Fibroblast of peridontal ligament (primary cell): Measurements from ENCODE around the gene FAM13A.
"Not testable (repeated sequence)": the region's sequence is repeated elsewhere in the genome, so short reads cannot be mapped to it uniquely, and the experiment has no call there.

Experiments used
- DNase-seq: peaks from one replicate; pipeline ENCODE4 v3.0.0-alpha.2; 2010; ENCODE audit errors: extremely low read depth

Gene FAM13A

GRCh38 chr4:88999392-88999930 lies 57.5 kb downstream of the FAM13A start:
- DNase-seq, result no peak

DNA sequence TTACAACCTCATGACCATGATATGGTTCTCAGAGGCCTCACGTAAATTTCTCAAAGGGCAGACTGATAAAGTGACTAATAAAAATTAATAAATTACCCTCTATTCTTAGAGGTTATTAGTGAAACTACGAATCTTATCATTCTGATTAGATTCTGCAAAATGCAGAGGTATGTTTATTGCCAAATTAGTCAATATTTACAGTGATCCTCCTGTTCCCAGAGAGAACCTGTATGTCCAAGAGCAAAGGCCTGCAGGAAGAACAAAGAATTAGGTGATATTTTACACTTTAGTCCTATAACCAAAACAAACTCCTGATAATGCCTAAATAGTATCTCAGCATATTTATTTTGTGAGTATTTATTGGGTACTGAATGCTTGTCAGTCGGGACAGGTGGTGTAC lies 58.1 kb downstream of the FAM13A start:
- DNase-seq, result no peak

DNA sequence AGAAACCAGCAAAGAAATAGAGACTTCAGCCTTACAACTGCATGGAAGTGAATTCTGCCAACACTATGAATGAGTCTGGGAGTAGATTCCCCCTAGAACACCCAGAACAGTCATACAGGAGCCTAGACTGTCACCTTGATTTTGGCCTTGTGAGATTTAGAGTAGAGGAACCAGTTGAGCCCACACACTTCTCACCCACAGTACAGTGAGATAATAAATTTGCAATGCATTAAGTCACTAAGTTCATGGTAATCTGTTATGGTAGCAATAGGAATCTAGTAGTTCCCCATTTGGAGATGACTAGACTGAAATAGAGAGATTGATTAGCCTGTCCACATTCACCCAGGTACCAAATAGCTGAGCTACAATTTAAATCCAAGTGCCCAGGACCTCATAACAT lies 59.0 kb downstream of the FAM13A start:
- no peak for DNase-seq

DNA sequence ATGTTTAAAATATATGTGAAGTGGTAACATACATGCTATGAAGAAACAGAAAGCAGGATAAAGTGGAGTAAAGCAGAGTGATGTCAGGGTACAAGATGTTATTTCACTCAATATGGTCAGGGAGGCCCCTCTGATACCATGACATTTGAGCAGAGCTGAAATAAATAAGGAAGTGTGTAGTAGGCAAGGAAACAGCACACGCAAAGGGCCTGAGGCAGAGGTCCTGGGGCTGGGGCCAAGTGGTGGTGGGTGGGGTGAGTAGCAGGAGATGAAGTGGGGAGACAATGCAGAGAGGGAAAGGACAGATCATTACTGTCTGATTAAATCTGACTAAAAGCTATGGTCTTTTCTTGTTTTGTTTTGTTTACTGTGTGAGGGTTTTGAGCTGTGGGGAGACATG lies 61.1 kb downstream of the FAM13A start:
- no peak for DNase-seq

- DNase-seq, result not testable (repeated sequence)
Observed at GRCh38 chr4:88995257-88995656, 61.7 kb downstream of the FAM13A start.

- no peak for DNase-seq
Observed at GRCh38 chr4:88993246-88993645, 63.7 kb downstream of the FAM13A start.

GRCh38 chr4:88991746-88992145 lies 65.2 kb downstream of the FAM13A start:
- DNase-seq, result no peak

DNA sequence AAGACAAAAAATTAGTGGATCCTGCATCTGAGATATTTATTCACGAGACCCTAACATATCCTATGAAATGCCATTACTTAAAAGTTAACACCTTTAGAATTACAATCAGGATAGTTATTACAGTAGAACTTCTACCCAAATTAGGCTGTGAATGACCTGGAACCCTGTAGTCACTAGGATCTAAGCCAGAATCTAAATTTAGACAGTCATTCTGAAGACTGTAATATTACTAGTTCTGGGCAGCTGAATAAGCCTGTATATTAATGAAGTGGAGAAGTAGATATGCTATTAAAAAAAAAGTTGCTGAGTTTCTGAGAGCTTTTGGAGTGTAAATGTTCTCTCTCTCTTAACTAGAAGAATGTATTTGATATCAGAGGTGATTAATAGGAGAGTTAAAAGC lies 67.0 kb downstream of the FAM13A start:
- DNase-seq, result no peak

DNA sequence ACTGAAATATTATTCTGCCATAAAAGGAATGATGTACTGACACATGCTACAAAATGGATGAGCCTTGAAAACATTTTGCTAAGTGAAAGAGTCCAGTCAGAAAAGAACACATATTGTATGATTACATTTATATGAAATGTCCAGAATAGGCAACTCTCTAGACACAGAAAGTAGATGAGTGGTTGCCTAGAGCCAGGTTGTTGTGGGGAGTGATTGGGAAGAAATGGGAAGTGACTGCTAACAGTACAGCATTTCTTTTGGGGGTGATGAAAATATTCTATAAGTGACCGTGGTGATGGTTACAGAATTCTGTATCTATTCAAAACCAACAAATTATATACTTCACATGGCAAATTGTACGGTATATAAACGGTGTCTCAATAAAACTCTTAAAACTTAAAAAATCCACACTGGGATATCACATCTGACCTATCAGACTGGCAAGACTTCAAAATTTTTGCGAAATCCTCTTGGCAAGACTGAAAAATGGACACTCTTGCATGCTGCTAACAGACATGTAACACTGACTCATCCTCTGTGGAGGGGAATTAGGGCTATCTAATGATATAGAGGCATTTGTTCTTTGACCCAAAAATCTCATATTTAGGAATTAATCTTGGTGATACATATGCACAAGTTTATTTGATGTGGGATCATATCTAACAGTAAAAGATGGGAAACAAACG lies 71.8 kb downstream of the FAM13A start:
- DNase-seq, result peak; percentile 95

DNA sequence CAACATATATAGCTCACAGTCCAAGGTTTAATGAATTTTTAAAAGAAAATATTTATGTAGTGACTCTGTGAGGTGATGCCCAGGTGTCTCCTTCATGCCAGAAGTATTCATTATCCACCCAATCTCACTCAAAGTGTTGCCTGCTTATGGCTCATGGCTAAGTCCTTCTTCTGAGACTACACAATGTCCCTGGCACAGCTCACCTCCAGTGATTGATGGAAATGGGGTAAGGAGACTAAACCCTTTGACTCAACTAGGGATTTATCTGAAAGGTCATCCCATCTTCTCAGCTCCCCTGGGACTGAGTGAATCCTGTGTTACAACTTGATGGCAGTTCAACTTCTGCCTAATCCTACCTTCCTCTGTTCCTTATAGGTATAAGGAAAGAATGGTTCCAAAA lies 74.2 kb downstream of the FAM13A start:
- DNase-seq, result no peak

GRCh38 chr4:88981993-88982392 lies 75.0 kb downstream of the FAM13A start:
- peak; percentile 17 for DNase-seq

DNA sequence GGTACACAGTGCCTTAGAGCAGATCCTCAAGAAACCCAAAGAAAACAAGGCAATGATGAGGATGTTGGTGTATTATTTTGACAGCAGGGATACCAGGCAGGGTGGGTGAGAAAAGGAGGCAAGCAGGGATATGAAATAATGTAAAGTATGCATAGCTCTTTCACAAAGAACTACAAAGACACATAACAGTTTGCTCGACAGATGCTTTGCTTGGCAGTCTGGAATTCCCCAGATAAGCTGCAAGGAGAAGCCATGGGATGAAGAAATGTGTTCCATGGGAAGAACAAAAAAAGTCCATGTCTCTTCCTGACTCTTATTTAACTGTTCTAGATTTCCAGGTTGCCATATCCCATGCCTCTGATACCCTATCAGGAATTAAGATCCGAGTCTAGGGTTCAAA lies 75.4 kb downstream of the FAM13A start:
- no peak for DNase-seq

DNA sequence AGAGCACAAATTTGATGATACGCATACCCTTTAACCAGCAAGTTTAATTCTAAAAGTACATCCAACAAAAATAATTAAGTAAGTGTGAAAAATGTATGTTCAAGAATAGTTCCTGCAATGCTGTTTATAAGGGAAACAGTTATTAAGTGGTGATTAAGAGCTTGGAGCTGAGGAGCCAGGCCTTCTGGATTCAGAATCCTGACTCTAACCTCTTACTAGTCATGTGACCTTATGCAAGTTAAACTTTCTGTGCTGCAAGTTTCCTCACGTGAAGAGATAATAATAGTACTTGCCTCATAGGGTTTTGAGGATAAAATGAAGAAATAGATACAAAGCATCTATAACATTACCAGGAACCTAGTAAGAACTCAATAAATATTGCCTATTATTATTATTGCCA lies 77.7 kb downstream of the FAM13A start:
- DNase-seq, result no peak

GRCh38 chr4:88976775-88977035 lies 80.3 kb downstream of the FAM13A start:
- no peak for DNase-seq

DNA sequence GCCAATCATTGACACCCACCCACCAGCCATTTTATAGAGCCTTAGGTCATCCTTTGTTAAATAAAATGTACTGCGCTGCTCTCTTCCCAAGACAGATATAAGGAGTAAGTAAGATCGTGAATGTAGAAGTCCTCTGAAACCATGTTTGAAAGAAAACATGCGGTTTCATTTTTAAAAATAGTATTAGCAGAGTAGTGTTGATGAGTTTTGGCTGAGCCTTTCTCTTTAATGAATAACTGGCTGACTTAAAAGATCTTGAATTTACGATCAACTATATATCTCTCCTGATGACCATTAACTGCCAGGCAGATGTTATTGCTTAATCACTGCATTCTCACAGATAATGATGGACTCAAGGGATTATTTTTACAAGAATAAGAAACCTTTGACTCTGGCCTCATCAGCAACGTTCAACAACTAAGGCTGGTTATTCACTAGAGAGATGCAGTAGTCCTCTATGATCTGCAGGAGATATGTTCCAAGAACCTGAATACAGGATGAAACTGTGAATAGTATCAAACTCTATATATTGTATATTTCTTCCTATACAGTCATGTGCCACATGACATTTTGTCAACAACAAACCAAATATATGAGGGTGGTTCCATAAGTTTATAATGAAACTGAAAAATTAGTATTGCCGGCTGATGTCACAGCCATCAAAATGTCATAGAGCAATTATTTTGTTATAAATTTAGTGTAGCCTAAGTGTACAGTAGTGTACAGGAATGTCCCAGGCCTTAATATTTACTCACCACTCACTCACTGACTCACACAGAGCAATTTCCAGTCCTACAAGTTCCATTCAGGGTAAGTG lies 80.8 kb downstream of the FAM13A start:
- DNase-seq, result no peak

DNA sequence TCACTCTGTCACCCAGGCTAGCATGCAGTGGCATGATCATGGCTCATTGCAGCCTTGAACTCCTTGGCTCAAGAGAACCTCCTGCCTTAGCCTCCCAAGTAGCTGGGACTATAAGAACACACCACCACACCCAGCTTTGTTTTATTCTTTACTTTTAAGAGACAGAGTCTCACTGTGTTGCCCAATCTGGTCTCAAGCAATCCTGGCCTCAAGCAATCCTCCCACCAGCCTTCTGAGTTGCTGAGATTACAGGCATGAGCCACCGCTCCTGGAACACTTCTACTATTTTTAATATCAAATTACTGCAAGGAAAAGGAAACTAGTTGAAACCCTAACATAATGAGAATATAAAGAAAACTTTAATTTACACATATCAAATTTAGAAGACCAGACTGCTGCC lies 85.4 kb downstream of the FAM13A start:
- DNase-seq, result no peak

DNA sequence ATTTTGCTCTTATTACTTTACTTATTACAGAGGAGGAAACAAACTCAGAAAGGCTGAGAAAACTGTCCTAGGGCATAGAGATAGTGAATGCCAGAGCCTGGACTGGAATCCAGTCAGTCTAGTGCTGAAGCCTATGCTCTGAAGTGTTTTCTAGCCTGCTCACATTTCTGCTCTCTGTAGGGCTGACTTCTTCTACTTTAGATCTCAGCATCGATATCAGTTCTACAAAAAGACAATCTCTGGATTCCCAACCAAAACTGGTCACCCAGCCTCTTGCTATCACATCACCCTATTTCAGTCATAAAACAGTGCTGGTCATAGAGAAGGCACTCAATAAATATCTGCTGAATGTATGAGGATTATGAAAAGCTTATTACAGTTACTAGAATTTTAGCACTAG lies 87.2 kb downstream of the FAM13A start:
- DNase-seq, result no peak

- no peak for DNase-seq
Observed at GRCh38 chr4:88969271-88969670, 87.7 kb downstream of the FAM13A start.

DNA sequence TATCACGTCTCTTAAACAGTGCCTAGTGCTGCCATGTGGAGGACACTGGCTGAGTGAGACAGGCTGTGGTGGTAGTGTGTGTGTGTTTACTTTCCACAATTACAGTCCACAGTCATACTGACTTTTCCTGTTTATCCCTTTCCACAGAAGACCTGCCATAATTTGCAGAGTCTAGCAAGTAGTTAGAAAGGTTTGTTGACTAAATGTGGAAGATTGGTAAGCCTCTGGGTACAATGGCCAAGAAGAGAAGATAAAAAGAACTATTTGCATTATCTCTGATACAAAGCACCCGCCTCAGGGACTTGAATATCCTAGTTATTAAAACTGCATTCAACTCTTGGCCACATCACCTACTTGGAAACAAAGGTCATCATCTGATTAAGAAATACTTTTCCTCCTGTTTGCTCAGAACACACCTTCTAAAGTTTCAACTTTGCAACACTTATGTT lies 89.1 kb downstream of the FAM13A start:
- no peak for DNase-seq

DNA sequence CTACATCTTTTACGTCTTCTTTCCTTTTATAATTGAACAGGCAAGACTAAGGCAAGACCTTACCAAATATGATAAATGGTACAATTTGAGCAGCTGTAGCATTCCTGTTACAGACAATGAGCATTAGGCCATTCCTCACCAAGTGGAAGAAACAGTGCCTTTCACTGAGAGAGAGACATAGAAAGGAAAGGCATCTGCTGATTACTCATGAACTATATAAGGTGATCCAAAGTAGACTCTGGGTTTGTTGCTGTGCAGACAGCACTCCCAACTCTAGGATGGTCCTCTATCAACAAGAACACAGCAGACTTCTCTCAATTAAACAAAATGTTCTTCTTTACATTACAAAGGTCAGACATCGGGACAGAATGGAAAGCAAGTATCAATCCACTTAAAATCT lies 91.9 kb downstream of the FAM13A start:
- no peak for DNase-seq

DNA sequence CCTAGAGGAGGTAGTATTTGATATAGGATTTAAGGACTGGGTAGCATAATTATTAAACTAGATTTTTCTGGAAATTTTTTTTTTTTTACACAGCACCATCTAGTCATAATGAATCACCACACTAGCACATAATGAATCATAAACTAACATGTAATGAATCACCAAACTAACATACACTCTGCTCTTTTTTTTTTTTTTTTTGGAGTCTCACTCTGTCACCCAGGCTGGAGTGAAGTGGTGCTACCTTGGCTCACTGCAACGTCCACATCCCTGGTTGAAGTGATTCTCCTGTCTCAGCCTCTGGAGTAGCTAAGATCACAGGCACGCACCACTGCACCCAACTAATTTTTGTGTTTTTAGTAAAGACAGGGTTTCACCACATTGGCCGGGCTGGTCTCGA lies 92.5 kb downstream of the FAM13A start:
- DNase-seq, result no peak

- DNase-seq, result peak; percentile 38
Observed at GRCh38 chr4:88963817-88964216, 93.2 kb downstream of the FAM13A start.

GRCh38 chr4:88962396-88962795 lies 94.6 kb downstream of the FAM13A start:
- DNase-seq, result no peak
